D721Med (cell line): ENCODE data around the gene ZNF385B.

Experiments
- DNase-seq: peaks from one replicate; pipeline ENCODE4 v3.0.0; 2011; ENCODE audit warnings: low spot score; ENCODE audit not compliant: insufficient read length
- FAIRE-seq: peaks from 2 replicates; lab custom pipeline; 2011; peaks lifted over from hg19 to GRCh38; lab: Jason Lieb, UNC
- CTCF ChIP-seq: IDR thresholded peaks from 2 replicates; pipeline ENCODE4 v1.5.1; 2012; ENCODE audit warnings: mild to moderate bottlenecking, control low read depth; ENCODE audit not compliant: insufficient read depth; ENCODE audit errors: missing control alignments

The ZNF385B gene

GRCh38 chr2:179524809-179525339 is 336.5 kb downstream of the ZNF385B start:
- FAIRE-seq = no peak
- TF ChIP-seq CTCF = no peak

GRCh38 chr2:179521944-179522343 is 339.5 kb downstream of the ZNF385B start:
- FAIRE-seq = no peak
- TF ChIP-seq CTCF = no peak
- DNase-seq = no peak

More at GRCh38 chr2:179524809-179525339, 336.5 kb downstream of the ZNF385B start:
- no peak for DNase-seq

GRCh38 chr2:179518830-179519229 is 342.6 kb downstream of the ZNF385B start:
- DNase-seq (no peak), FAIRE-seq (no peak)
- no peak for TF ChIP-seq CTCF

GRCh38 chr2:179513181-179513580 is 348.2 kb downstream of the ZNF385B start:
- DNase-seq (no peak), FAIRE-seq (no peak)
- no peak for TF ChIP-seq CTCF

GRCh38 chr2:179512281-179513035 is 349.0 kb downstream of the ZNF385B start:
- no peak for TF ChIP-seq CTCF
- FAIRE-seq (no peak), DNase-seq (no peak)

GRCh38 chr2:179511105-179511789 is 350.2 kb downstream of the ZNF385B start:
- DNase-seq = no peak
- no peak for TF ChIP-seq CTCF
- no peak for FAIRE-seq

- DNase-seq (no peak), FAIRE-seq (no peak)
- TF ChIP-seq CTCF = no peak
These were observed 366.1 kb downstream of the ZNF385B start for GRCh38 chr2:179495315-179495714.
